Measurements from ENCODE around the gene NFX1.

DNA sequence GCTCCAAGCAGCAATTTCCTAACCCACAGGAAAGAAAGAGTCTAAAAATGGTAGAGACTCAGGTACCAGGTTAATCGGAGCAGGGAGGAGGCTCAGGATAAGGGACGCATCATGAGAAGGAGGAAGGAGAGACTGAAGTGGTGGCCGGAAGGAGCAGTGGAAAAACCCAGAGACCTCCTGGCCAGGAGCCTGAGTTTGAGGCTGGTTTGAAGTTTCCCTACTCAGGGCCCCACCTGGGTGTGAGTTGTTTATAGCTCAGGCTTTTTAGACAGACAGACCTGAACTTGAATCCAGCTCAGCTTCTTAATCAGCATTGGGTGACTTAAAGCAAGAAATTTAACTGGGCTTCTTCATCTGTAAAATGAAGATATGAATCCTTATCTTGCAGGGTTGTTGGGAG is 124.0 kb downstream of the NFX1 start:
- TF ChIP-seq, protein P1, sequence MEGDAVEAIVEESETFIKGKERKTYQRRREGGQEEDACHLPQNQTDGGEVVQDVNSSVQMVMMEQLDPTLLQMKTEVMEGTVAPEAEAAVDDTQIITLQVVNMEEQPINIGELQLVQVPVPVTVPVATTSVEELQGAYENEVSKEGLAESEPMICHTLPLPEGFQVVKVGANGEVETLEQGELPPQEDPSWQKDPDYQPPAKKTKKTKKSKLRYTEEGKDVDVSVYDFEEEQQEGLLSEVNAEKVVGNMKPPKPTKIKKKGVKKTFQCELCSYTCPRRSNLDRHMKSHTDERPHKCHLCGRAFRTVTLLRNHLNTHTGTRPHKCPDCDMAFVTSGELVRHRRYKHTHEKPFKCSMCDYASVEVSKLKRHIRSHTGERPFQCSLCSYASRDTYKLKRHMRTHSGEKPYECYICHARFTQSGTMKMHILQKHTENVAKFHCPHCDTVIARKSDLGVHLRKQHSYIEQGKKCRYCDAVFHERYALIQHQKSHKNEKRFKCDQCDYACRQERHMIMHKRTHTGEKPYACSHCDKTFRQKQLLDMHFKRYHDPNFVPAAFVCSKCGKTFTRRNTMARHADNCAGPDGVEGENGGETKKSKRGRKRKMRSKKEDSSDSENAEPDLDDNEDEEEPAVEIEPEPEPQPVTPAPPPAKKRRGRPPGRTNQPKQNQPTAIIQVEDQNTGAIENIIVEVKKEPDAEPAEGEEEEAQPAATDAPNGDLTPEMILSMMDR (IDR thresholded peaks at IDR 0.05), result no peak
- no peak for TF ChIP-seq POLR2A (IDR thresholded peaks at IDR 0.05)

Data from testis (tissue), 2 donors.